ENCODE results near the gene OR2W1.

- TF ChIP-seq POLR2A (IDR thresholded peaks at IDR 0.05; ENCODE audit: low read length) = no peak
- TF ChIP-seq GATA1 (IDR thresholded peaks at IDR 0.05; ENCODE audit: low read depth, low read length) = no peak
Observed at GRCh38 chr6:29009358-29009757, 35.6 kb downstream of the OR2W1 start.
